Glutamatergic neuron (in vitro differentiated cells): ENCODE data around the gene MYDGF. TPM values are rescaled to one million over a fixed set of nuclear protein-coding genes. Genes with fewer than 3 reads are reported as not detected.

Experiments used
- DNase-seq: peaks from one replicate; pipeline ENCODE4 v3.0.0; 2022
- H3K27ac Mint-ChIP-seq: one replicate; pipeline ENCODE4 v1.8.0; 2020; ENCODE audit warnings: mild to moderate bottlenecking, mixed read lengths, inconsistent platforms; ENCODE audit not compliant: unreplicated experiment
- H3K27me3 Mint-ChIP-seq: one replicate; pipeline ENCODE4 v1.8.0; 2020; ENCODE audit warnings: mild to moderate bottlenecking, moderate library complexity, mixed read lengths, inconsistent platforms; ENCODE audit not compliant: unreplicated experiment
- H3K36me3 Mint-ChIP-seq: one replicate; pipeline ENCODE4 v1.8.0; 2020; ENCODE audit warnings: mild to moderate bottlenecking, mixed read lengths, inconsistent platforms; ENCODE audit not compliant: unreplicated experiment
- H3K4me1 Mint-ChIP-seq: one replicate; pipeline ENCODE4 v1.8.0; 2020; ENCODE audit warnings: mild to moderate bottlenecking, low read depth, mixed read lengths, inconsistent platforms; ENCODE audit not compliant: unreplicated experiment
- H3K4me3 Mint-ChIP-seq: one replicate; pipeline ENCODE4 v1.8.0; 2020; ENCODE audit warnings: mild to moderate bottlenecking, mixed read lengths, inconsistent platforms; ENCODE audit not compliant: unreplicated experiment
- H3K9me3 Mint-ChIP-seq: one replicate; pipeline ENCODE4 v1.8.0; 2020; ENCODE audit warnings: mild to moderate bottlenecking, moderate library complexity, mixed read lengths, inconsistent platforms; ENCODE audit not compliant: unreplicated experiment
- CTCF ChIP-seq: fragments of 200-600 bp; sonication (generic); IDR thresholded peaks from one replicate; pipeline ENCODE4 v1.5.0; 2021; ENCODE audit not compliant: partially characterized antibody, unreplicated experiment
- total RNA-seq: library from RNA; stranded (reverse); fragmentation: NEBNext Ultra II Directional; extraction: Animal tissue kit (Norgen Biotek cat#: 25700); gene quantifications from one replicate; pipeline ENCODE4 v1.2.1, GENCODE V29; 2021; ENCODE audit not compliant: unreplicated experiment

Gene MYDGF
- total RNA-seq, 1 donor from 2014 or later, result 32.6 TPM

- Mint-ChIP-seq H3K9me3 (peaks cover 1% of the 10 kb centered on the region), H3K4me1 (peaks cover 10% of the 10 kb centered on the region), H3K27ac (no peak overlapping the region), H3K4me3 (no peak overlapping the region), H3K27me3 (no peaks in the 10 kb centered on the region), H3K36me3 (peaks cover 4% of the 10 kb centered on the region)
- no peak for TF ChIP-seq CTCF
- DNase-seq, result no peak
Measured at GRCh38 chr19:4664642-4665041, 5.5 kb downstream of the MYDGF start.

- DNase-seq, result no peak
- no peak overlapping the region for H3K27ac Mint-ChIP-seq
- peaks cover 5% of the 10 kb centered on the region for H3K36me3 Mint-ChIP-seq
- no peak for TF ChIP-seq CTCF
- peaks cover 3% of the 10 kb centered on the region for H3K27me3 Mint-ChIP-seq
- no peak overlapping the region for H3K4me3 Mint-ChIP-seq
- H3K9me3 Mint-ChIP-seq, result peaks cover 1% of the 10 kb centered on the region
- H3K4me1 Mint-ChIP-seq, result peaks cover 8% of the 10 kb centered on the region
Measured at GRCh38 chr19:4662812-4663211, 7.3 kb downstream of the MYDGF start.

DNA sequence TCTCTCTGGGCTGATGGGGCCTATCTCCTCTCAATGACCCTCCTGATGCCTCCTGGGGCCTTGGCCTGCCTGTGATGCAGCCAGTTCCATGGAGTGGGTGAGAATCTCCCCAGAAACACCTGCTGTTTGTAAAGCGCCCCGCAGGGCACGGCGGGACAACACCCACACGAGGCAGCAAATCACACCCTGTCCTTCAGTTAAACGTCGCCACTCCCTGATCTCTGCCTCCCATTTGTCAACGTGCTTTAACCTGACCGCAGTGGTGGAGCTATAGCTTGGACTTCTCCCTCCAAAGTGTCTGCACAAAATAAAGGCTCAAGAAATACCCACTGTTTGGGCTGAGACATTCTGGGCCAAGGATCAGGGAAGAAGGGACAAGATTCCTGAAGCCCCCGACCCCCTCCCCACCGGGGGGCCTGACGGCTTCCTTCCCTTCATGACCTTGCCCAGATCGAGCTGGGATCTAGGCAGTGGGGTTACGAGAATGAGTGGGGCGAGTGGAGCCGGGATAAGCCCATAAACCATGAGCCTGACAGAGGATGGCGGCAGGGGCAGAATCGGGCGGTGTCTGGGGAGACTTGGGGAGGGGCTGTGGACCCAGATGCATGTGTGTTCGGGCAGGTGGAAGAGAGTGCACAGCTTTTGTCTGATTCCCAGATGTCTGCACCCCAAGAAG lies 8.0 kb downstream of the MYDGF start:
- Mint-ChIP-seq H3K4me3 (no peak overlapping the region), H3K27me3 (peaks cover 3% of the 10 kb centered on the region), H3K36me3 (peaks cover 5% of the 10 kb centered on the region), H3K27ac (peak overlapping the region; percentile 4), H3K4me1 (peaks cover 8% of the 10 kb centered on the region), H3K9me3 (peaks cover 1% of the 10 kb centered on the region)
- no peak for DNase-seq
- no peak for TF ChIP-seq CTCF

DNA sequence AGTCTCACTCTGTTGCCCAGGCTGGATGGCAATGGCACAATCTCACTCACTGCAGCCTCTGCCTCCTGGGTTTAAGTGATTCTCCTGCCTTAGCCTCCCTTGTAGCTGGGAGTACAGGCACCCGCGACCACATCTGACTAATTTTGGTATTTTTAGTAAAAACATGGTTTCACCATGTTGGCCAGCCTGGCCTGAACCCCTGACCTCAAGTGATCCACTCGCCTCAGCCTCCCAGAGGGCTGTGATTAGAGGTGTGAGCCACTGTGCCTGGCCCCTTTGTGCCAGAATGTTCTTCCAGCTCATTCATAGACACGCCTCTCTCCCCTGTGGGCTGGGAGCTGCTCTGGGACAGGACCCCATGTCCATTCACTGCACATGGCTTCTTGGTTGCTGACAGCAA lies 9.1 kb downstream of the MYDGF start:
- H3K4me1 Mint-ChIP-seq, result peaks cover 8% of the 10 kb centered on the region
- no peak for TF ChIP-seq CTCF
- no peak overlapping the region for H3K27ac Mint-ChIP-seq
- DNase-seq, result no peak
- peaks cover 1% of the 10 kb centered on the region for H3K9me3 Mint-ChIP-seq
- no peak overlapping the region for H3K4me3 Mint-ChIP-seq
- H3K27me3 Mint-ChIP-seq, result peaks cover 3% of the 10 kb centered on the region
- peaks cover 5% of the 10 kb centered on the region for H3K36me3 Mint-ChIP-seq

DNA sequence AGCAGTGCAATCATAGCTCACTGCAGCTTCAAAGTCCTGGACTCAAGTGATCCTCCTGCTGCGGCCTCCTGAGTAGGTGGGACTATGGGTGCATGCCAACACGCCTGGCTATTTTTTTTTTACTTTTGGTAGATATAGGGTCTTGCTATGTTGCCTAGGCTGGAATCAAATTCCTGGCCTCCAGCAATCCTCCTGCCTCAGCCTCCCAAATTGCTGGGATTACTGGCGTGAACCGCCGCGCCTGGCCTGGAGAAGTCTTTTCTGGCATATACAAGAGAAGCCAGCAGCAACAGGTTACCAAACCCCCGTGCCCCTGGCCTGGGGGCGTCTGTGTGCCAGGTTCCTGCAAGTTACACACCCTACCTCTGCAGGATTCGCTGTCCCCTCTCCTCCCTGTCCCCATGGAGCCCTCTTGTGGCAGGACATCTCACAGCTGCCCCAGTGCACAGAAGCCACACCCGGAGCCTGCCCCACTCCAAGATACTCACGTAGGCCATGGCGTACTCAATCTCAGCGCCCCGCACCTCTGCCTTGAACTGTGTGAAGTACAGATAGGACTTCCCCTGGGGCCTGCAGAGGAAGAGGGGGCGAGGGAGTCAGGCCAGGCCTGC lies 9.9 kb downstream of the MYDGF start:
- peaks cover 2% of the 10 kb centered on the region for H3K9me3 Mint-ChIP-seq
- no peak overlapping the region for H3K4me3 Mint-ChIP-seq
- no peak overlapping the region for H3K27ac Mint-ChIP-seq
- DNase-seq, result peak; percentile 55
- H3K27me3 Mint-ChIP-seq, result peaks cover 3% of the 10 kb centered on the region
- H3K4me1 Mint-ChIP-seq, result peaks cover 8% of the 10 kb centered on the region
- H3K36me3 Mint-ChIP-seq, result peaks cover 5% of the 10 kb centered on the region
- TF ChIP-seq CTCF, result no peak
